K562 (cell line): Measurements from ENCODE around the gene MERTK. TPM values are rescaled to one million over a fixed set of nuclear protein-coding genes. Genes with fewer than 3 reads are reported as not detected.
"Not testable (repeated sequence)": the region's sequence is repeated elsewhere in the genome, so short reads cannot be mapped to it uniquely, and the experiment has no call there.

ENCODE experiments used
- ATAC-seq: fragments of 200-7000 bp; cut with Tn5 transposase; 3 replicates; pipeline ENCODE4 v1.9.1; 2020; ENCODE audit warnings: moderate library complexity
- BruUV-seq: library from RNA; stranded (reverse); fragments of 400-500 nt; replicated peaks from 2 replicates; lab custom pipeline; 2021; lab: Mats Ljungman, UMichigan
- CTCF ChIA-PET: fragments of 300-600 bp; formaldehyde crosslinking; extraction: SDS; loops from one replicate; lab custom pipeline; 2021; ENCODE audit warnings: low intra/inter-chr PET ratio; lab: Yijun Ruan, JAX
- POLR2A ChIA-PET: fragments of 300-600, 350-650 bp; sonication (Branson Sonifier 250); formaldehyde crosslinking; extraction: SDS; loops from one replicate; lab custom pipeline; 2021; ENCODE audit warnings: antibody characterized with exemption, inconsistent platforms; lab: Yijun Ruan, JAX
- DNase-seq, 4 experiments: peaks; one replicate each; pipeline versions ENCODE4 v3.0.0 to v3.0.0-alpha.2; 2011 to 2018; ENCODE audit warnings: low spot score in 3 of 4, mixed read lengths in 3 of 4; ENCODE audit errors: extremely low read depth in 1 of 4
- FAIRE-seq: peaks from 2 replicates; lab custom pipeline; 2011; peaks lifted over from hg19 to GRCh38; lab: Jason Lieb, UNC
- H2AFZ ChIP-seq: 2 replicates; pipeline ENCODE4 v1.6.0; 2011; ENCODE audit warnings: low read depth, low read length, control low read depth, inconsistent platforms
- H3K27ac ChIP-seq: fragments of 200-600 bp; 3 replicates; pipeline ENCODE4 v1.8.0; 2011; ENCODE audit warnings: low read depth, mild to moderate bottlenecking, control low read depth, inconsistent platforms, low read length, moderate library complexity, mixed read lengths; ENCODE audit errors: extremely low read depth
- H3K27me3 ChIP-seq, 2 experiments: fragments of 300-600 bp in 1 of 2; 2 replicates in 1 of 2; 3 replicates in 1 of 2; pipeline versions ENCODE4 v1.6.0 to v1.8.0; 2011; ENCODE audit warnings: inconsistent platforms in 2 of 2, low read length in 2 of 2, mild to moderate bottlenecking in 1 of 2, mixed read lengths in 1 of 2, moderate library complexity in 1 of 2; ENCODE audit not compliant: control insufficient read depth in 2 of 2, insufficient read depth in 2 of 2
- H3K36me3 ChIP-seq: fragments of 300-600 bp; 3 replicates; pipeline ENCODE4 v1.8.0; 2011; ENCODE audit warnings: mild to moderate bottlenecking, low read length, inconsistent platforms; ENCODE audit not compliant: control insufficient read depth, insufficient read depth
- H3K4me1 ChIP-seq, 2 experiments: fragments of 200-600 bp in 1 of 2; replicated peaks in 1 of 2; 2 replicates in 1 of 2; 3 replicates in 1 of 2; pipeline versions ENCODE4 v1.5.1 to v1.8.0; 2011; ENCODE audit warnings: inconsistent platforms in 2 of 2, low read length in 2 of 2, mild to moderate bottlenecking in 1 of 2, mixed read lengths in 1 of 2, moderate library complexity in 1 of 2; ENCODE audit not compliant: control insufficient read depth in 2 of 2, insufficient read depth in 2 of 2
- H3K4me2 ChIP-seq: 2 replicates; pipeline ENCODE4 v1.6.1; 2011; ENCODE audit warnings: low read length, control low read depth, inconsistent platforms, mixed read lengths; ENCODE audit not compliant: insufficient read depth
- H3K4me3 ChIP-seq: fragments of 200-600 bp; sonication (generic), shearing (Covaris generic); 2 replicates; pipeline ENCODE4 v1.5.1; 2016; ENCODE audit warnings: control low read depth, inconsistent platforms
- H3K79me2 ChIP-seq: fragments of 200-600 bp; 3 replicates; pipeline ENCODE4 v1.8.0; 2011; ENCODE audit warnings: low read length, inconsistent platforms; ENCODE audit not compliant: control insufficient read depth, insufficient read depth
- H3K9ac ChIP-seq, 2 experiments: 2 replicates each; pipeline versions ENCODE4 v1.6.0 to v1.6.1; 2011; ENCODE audit warnings: low read depth in 2 of 2, low read length in 2 of 2, control low read depth in 1 of 2, inconsistent platforms in 1 of 2, mild to moderate bottlenecking in 1 of 2, mixed read lengths in 1 of 2; ENCODE audit not compliant: insufficient read depth in 1 of 2
- H3K9me1 ChIP-seq: one replicate; pipeline ENCODE4 v1.6.0; 2011; ENCODE audit warnings: inconsistent platforms, mild to moderate bottlenecking, low read length, moderate library complexity; ENCODE audit not compliant: control insufficient read depth, insufficient read depth
- H3K9me3 ChIP-seq: replicated peaks from 2 replicates; pipeline ENCODE4 v1.5.1; 2011; ENCODE audit warnings: low read depth, low read length, inconsistent platforms; ENCODE audit not compliant: control insufficient read depth, insufficient read depth
- H4K20me1 ChIP-seq: replicated peaks from 2 replicates; pipeline ENCODE4 v1.6.1; 2011; ENCODE audit warnings: low read length, inconsistent platforms, mixed read lengths; ENCODE audit not compliant: control insufficient read depth, insufficient read depth
- CC2D1A ChIP-seq: fragments of 450-650 bp; IDR thresholded peaks from 2 replicates; pipeline ENCODE4 v1.6.1; 2017; ENCODE audit warnings: mild to moderate bottlenecking
- MIER1 ChIP-seq: fragments of 450-650 bp; IDR thresholded peaks from 2 replicates; pipeline ENCODE4 v1.6.1; 2016; ENCODE audit warnings: antibody characterized with exemption, mild to moderate bottlenecking, low read depth
- PCBP1 ChIP-seq: fragments of 200-400 bp; formaldehyde crosslinking; IDR thresholded peaks from 2 replicates; pipeline ENCODE4 v1.6.1; 2018; ENCODE audit warnings: mild to moderate bottlenecking, low read depth, low read length; ENCODE audit not compliant: poor library complexity, severe bottlenecking
- SRSF1 ChIP-seq: fragments of 200-400 bp; formaldehyde crosslinking; IDR thresholded peaks from 2 replicates; pipeline ENCODE4 v1.6.1; 2017; ENCODE audit warnings: mild to moderate bottlenecking, low read depth, low read length, moderate library complexity
- STAG1 ChIP-seq: sonication (generic); formaldehyde crosslinking; IDR thresholded peaks from 2 replicates; pipeline ENCODE4 v1.5.0; 2020; ENCODE audit warnings: missing genetic modification reagents, borderline replicate concordance
- ZNF134 ChIP-seq: fragments of 250-450 bp; sonication (Bioruptor Pico); conservative IDR thresholded peaks from 2 replicates; pipeline ENCODE4 v1.4.0; 2020
- ZNF146 ChIP-seq: IDR thresholded peaks from one replicate; pipeline ENCODE4 v1.6.1; 2018; ENCODE audit warnings: missing compliant biosample characterization; ENCODE audit not compliant: unreplicated experiment
- ZNF668 ChIP-seq: fragments of 250-450 bp; sonication (Bioruptor Pico); IDR thresholded peaks from 2 replicates; pipeline ENCODE4 v1.8.0; 2022; ENCODE audit warnings: mild to moderate bottlenecking, inconsistent platforms
- WGBS: fragments of 100-300 bp; shearing (Covaris generic); methylation state at CpG from one replicate; pipeline ENCODE4 v1.1.6; 2016; ENCODE audit warnings: low coverage, mixed read lengths; ENCODE audit not compliant: insufficient coverage; ENCODE audit errors: missing lambda C conversion rate; 5-methylcytosine and 5-hydroxymethylcytosine counted together
- in situ Hi-C: fragments of 300-500 bp; cut with MboI; formaldehyde crosslinking; loops from 4 replicates; pipeline ENCODE4 v1.15.0; 2018; ENCODE audit warnings: inconsistent platforms, mixed read lengths
- intact Hi-C: fragments of 100-400 bp; cut with micrococcal nuclease; formaldehyde crosslinking; loops from 2 replicates; pipeline ENCODE4 v1.14.2; 2022
- polyA plus RNA-seq, 8 experiments: library from polyadenylated mRNA; depleted of rRNA in 4 of 8; stranded (reverse) in 5 of 8; unstranded in 3 of 8; fragments of >200 nt; fragmentation: Nextera tagmentation in 2 of 8; fragmentation: Illumina TruSeq in 1 of 8; extraction: Ambion mirVana in 2 of 8; extraction: Trizol in 1 of 8; gene quantifications; 2 replicates each; pipeline versions ENCODE4 v1.2.1 to v1.2.3, GENCODE V29; 2011 to 2014; ENCODE audit warnings: inconsistent platforms in 1 of 8, missing spikeins in 1 of 8
- total RNA-seq, 7 experiments: library from RNA; depleted of rRNA in 6 of 7; stranded (reverse); fragments of >200 nt in 6 of 7; fragmentation: Illumina TruSeq in 2 of 7; extraction: Trizol in 2 of 7; gene quantifications; 2 replicates each; pipeline versions ENCODE4 v1.2.1 to v1.2.3, GENCODE V29; 2011 to 2021; ENCODE audit warnings: low replicate concordance in 1 of 7
- TF ChIP-seq, protein P1 (sequence below), 2 experiments: fragments of 450-650 bp in 1 of 2; sonication (generic) in 1 of 2; formaldehyde crosslinking; conservative IDR thresholded peaks; 2 replicates each; pipeline versions ENCODE4 v1.4.0 to v1.8.1; 2020 to 2022; ENCODE audit warnings: mild to moderate bottlenecking in 1 of 2, missing genetic modification reagents in 1 of 2

Gene MERTK
- total and polyA plus RNA-seq, 9 of the 15 experiments (the other 6 are each of a cell fraction or from before 2014, with no cell fraction given) = 0.23 to 1.6 (median 0.74) TPM

DNA sequence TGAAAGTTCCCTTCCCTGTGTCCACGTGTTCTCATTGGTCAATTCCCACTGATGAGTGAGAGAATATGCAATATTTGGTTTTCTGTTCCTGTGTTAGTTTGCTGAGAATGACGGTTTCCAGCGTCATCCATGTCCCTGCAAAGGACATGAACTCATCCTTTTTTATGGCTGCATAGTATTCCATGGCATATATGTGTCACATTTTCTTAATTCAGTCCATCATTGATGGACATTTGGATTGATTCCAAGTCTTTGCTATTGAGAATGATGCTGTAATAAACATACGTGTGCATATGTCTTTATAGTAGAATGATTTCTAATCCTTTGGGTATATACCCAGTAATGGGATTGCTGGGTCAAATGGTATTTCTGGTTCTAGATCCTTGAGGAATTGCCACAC lies 35.5 kb downstream of the MERTK start:
- H4K20me1 ChIP-seq, H3K27ac ChIP-seq, H3K4me2 ChIP-seq, H2AFZ ChIP-seq, H3K4me1 ChIP-seq, CTCF ChIA-PET, H3K9ac ChIP-seq, H3K4me3 ChIP-seq, H3K36me3 ChIP-seq, FAIRE-seq, POLR2A ChIA-PET, ATAC-seq, BruUV-seq, DNase-seq, H3K79me2 ChIP-seq, H3K9me3 ChIP-seq, in situ Hi-C loops, intact Hi-C loops, H3K9me1 ChIP-seq: not testable (repeated sequence)
- TF ChIP-seq ZNF146 (CRISPR knock-in tag) = peak; percentile 91
- H3K27me3 ChIP-seq = peaks cover 0 to 14% of the 10 kb centered on the region in 2 experiments; a peak in 2 of 5 replicates
- WGBS = 17% methylated on average over 4 of the region's 4 CpGs

DNA sequence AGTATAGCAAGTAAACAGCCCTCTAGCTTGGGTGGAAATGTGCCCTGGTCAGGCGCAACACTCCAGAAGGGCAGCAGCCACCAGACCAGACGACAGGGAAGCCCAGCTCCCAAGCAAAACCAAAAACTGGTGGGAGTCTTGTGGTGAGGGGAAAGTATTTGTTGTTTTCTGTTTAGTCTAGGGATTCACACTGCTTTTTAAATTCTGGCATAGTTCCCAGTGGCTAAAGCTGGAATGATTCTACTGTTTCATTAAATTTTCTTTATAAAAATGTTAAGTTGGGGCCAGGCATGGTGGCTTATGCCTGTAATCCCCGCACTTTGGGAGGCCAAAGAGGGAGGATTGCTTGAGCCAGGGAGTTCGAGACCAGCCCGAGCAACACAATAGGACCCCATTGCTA lies 38.5 kb downstream of the MERTK start:
- WGBS = 26% methylated on average over 4 of the region's 5 CpGs
- POLR2A ChIA-PET = no interaction called here
- intact Hi-C loops = no loop called here

More for the DNA sequence above, 38.5 kb downstream of the MERTK start:
- no peak for DNase-seq
- H3K79me2 ChIP-seq = no peaks in the 10 kb centered on the region
- CTCF ChIA-PET = no interaction called here
- no peaks in the 10 kb centered on the region for H3K9me3 ChIP-seq
- no peak overlapping the region for H3K4me2 ChIP-seq
- H3K9ac ChIP-seq = 0 out of 4 replicates have a peak overlapping the region, but pooled peaks of 1 of the 2 experiments have one; percentile 33
- H3K4me1 ChIP-seq = no peaks in the 10 kb centered on the region
- no peak overlapping the region for H2AFZ ChIP-seq
- no TSS peak for BruUV-seq
- H3K27me3 ChIP-seq = peaks cover 0 to 24% of the 10 kb centered on the region in 2 experiments; a peak in 2 of 5 replicates
- no peaks in the 10 kb centered on the region for H3K36me3 ChIP-seq
- no peak for TF ChIP-seq ZNF134 (CRISPR knock-in tag)
- TF ChIP-seq PCBP1 = no peak
- no peak for TF ChIP-seq STAG1 (CRISPR knock-in tag)
- TF ChIP-seq, protein P1, sequence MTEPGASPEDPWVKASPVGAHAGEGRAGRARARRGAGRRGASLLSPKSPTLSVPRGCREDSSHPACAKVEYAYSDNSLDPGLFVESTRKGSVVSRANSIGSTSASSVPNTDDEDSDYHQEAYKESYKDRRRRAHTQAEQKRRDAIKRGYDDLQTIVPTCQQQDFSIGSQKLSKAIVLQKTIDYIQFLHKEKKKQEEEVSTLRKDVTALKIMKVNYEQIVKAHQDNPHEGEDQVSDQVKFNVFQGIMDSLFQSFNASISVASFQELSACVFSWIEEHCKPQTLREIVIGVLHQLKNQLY (CRISPR knock-in tag; conservative IDR thresholded peaks at IDR 0.05) = no peak
- TF ChIP-seq CC2D1A = no peak
- TF ChIP-seq ZNF668 (CRISPR knock-in tag) = no peak
- TF ChIP-seq SRSF1 = no peak
- no peak for TF ChIP-seq MIER1
- no peaks in the 10 kb centered on the region for H3K9me1 ChIP-seq
- FAIRE-seq = no peak
- in situ Hi-C loops = no loop called here
- no peak overlapping the region for H3K4me3 ChIP-seq
- H4K20me1 ChIP-seq = no peaks in the 10 kb centered on the region
- ATAC-seq = no peak
- no peak overlapping the region for H3K27ac ChIP-seq
